Effector memory CD4-positive, alpha-beta T cell (primary cell): ENCODE data around the gene SPACA4.

Experiments used
- DNase-seq, 3 donors: peaks; one replicate each; pipeline ENCODE4 v3.0.0-alpha.2; 2020
- H3K27ac ChIP-seq: 2 replicates; pipeline ENCODE4 v1.7.0; 2013; ENCODE audit warnings: mild to moderate bottlenecking, low read length, moderate library complexity; ENCODE audit not compliant: insufficient read depth, poor library complexity, severe bottlenecking
- H3K27me3 ChIP-seq: replicated peaks from 2 replicates; pipeline ENCODE4 v1.7.0; 2013; ENCODE audit warnings: mild to moderate bottlenecking, low read length; ENCODE audit not compliant: insufficient read depth, control insufficient read depth, poor library complexity, severe bottlenecking
- H3K36me3 ChIP-seq: 2 replicates; pipeline ENCODE4 v1.7.0; 2013; ENCODE audit warnings: mild to moderate bottlenecking, low read length, moderate library complexity; ENCODE audit not compliant: control insufficient read depth, insufficient read depth
- H3K4me1 ChIP-seq: 2 replicates; pipeline ENCODE4 v1.7.0; 2013; ENCODE audit warnings: low read length, mild to moderate bottlenecking; ENCODE audit not compliant: control insufficient read depth, insufficient read depth, poor library complexity, severe bottlenecking
- H3K4me3 ChIP-seq: 2 replicates; pipeline ENCODE4 v1.7.0; 2013; ENCODE audit warnings: low read length, low read depth, mild to moderate bottlenecking; ENCODE audit not compliant: insufficient read depth, poor library complexity, severe bottlenecking
- H3K9me3 ChIP-seq: 2 replicates; pipeline ENCODE4 v1.7.0; 2013; ENCODE audit warnings: mild to moderate bottlenecking, low read length, moderate library complexity; ENCODE audit not compliant: control insufficient read depth

Gene SPACA4

DNA sequence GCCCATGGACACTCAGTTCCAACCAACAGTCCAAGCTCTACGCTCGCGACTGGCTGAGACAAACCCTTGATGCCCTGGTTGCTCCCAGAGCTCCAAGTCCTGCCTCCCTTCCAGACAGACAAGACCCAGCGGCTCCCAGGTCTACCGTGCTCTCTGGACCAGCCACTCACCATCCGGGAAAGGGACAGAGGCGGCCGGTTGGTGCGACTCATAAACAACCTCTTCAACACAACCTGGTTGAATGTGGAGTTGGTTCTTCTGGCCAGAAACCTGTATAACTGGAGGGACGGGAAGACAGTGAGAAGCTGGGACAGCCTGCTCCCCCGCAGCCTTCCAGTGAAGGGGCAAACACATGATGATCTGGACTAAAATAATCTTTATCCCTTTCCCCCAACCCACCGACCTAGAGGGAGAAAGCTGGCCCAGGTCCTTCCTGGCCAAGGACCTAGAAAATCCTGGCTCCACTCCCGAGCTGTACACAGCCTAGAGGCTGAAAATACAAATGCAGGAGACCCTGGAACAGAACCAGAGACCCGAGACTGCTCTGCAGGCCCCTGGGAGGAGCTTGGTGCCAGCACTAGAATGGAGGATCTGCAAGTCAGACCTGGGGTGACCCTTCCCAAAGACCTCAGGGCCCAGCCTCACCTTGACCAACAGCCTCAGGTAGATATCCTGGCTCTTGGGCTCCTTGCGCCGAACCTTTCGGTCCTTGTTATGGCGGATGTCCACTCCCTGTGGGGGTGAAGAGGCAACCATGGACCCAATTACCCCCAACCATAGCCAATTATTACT is 10.8 kb downstream of the SPACA4 start:
- DNase-seq: no peak
- H3K27me3 ChIP-seq: no peaks in the 10 kb centered on the region
- no peaks in the 10 kb centered on the region for H3K9me3 ChIP-seq
- peaks cover 32% of the 10 kb centered on the region for H3K4me1 ChIP-seq
- H3K27ac ChIP-seq: peak overlapping the region; percentile 88
- H3K4me3 ChIP-seq: peak overlapping the region; percentile 93
- H3K36me3 ChIP-seq: peaks cover 32% of the 10 kb centered on the region

DNA sequence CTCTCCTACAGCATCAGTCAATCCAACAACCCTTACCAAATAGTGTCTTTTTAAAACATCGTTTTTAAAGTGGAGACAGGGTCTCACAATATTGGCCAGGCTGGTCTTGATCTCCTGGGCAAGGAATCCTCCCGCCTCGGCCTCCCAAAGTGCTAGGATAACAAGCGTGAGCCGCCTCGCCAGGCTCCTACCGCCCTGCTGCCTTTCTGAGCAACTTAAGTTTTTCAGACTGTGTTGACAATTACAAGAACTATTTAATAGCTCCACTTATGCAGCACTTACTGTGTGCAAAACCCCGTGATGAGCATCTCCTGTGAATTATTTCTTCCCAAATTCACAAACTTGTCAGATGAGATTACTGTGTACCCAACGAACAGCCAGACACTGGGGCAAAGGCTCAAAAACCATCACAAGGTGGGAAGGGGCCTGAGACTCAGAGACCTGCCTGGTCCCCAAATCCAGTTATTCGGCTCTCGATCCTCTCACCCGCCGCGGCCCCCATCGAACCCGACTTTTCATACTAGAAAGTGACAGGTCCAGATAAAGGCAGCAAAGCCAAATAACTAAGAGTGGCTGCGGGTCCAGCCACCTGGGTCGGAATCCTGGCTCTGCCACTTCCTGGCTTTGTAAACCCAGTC is 11.9 kb downstream of the SPACA4 start:
- H3K4me3 ChIP-seq: peak overlapping the region; percentile 93
- peaks cover 36% of the 10 kb centered on the region for H3K4me1 ChIP-seq
- peak overlapping the region; percentile 88 for H3K27ac ChIP-seq
- H3K36me3 ChIP-seq: peaks cover 32% of the 10 kb centered on the region
- no peaks in the 10 kb centered on the region for H3K9me3 ChIP-seq
- DNase-seq: no peak
- H3K27me3 ChIP-seq: no peaks in the 10 kb centered on the region

DNA sequence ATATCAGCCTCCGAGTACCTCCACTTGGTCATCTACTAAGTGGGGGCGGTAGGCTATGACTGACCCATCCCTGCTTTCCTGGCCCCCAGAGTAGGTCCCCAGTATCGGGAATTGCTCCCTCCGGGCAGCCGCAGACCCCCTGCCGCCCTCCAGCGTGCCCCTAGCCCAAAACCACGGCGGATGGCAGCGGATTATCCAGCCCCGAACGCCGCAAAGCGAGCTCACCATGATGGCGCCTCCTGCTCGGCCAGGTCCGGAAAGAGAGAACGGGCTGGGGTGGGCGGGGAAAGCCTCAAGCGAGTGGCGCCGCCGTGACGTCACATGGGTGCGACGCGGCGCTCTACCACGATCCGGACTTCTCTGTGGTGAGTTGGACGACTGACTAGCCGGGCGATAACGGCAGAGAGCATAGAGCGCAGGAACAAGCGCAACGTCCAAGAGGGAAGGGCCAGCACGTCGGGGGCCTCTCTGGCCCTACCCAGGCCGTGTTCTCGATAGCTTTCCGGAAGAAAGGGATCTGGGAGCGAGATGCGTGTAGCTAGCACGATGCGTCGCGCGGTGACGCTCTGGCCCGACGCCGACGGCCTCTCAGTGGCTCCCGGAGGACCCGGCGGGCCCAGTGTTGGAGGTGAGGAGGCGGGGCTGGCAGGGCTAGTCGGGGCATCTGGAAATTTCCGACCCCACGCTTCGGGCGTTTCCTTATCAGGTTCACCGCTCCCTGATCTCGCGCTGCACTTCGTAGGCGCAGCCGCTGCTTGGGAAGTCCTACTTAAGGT is 12.6 kb downstream of the SPACA4 start, which contains the start of the genes RPL18 and SPHK2:
RPL18 (minus strand) TSS at position 263 of the 776 bp plus-strand sequence; CDS start at position 228, 35 bp downstream.
SPHK2 (plus strand) TSS at position 591 of the 776 bp plus-strand sequence. CDS start 1,009 bp downstream, outside the sequence.
- H3K4me1 ChIP-seq: peaks cover 42% of the 10 kb centered on the region
- DNase-seq: peak; percentile 90 to 92 (median 91)
- peaks cover 32% of the 10 kb centered on the region for H3K36me3 ChIP-seq
- H3K27me3 ChIP-seq: no peaks in the 10 kb centered on the region
- peak within 1 kb of the TSS; percentile 88 for H3K27ac ChIP-seq
- no peaks in the 10 kb centered on the region for H3K9me3 ChIP-seq
- H3K4me3 ChIP-seq: peak within 1 kb of the TSS; percentile 93

DNA sequence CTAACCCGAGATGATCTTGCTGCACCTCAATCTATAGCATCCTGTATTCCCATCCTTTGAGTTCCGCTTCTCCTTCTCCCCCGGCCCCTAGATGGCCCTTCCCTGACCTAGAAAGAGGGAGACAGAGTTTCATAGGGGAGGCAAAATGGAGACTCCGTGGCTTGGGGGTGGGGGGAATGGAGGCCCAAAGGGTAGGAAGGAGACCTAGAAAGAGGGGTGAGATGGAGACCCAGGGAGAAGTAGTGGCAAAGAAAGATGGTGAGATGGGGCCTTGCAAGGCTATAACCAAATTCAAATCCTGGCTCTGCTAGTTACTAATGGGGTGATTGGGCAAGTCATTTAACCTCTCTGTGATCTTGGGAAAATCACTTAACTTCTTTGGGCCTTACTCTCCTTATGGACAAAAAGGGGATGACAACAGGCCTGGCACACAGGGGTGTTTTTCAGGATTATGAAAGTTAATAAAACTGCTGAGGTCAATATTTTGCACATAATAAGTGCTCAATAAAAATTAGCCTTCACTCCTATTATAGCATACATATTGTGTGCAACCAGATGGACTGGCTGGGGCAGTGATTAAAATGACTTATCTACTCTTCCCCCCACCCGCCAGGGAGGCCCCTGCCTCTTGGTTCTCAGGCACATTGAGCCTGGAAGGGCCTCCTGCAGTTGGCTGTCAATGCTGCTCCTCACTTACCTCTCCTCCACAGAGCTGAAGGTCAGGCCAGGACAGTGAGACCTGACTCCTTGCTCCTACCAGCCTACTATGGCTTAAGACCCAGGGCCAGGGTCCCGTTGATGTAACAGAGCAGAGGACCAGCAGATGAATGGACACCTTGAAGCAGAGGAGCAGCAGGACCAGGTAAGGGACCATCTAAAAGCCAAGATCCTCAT is 13.4 kb downstream of the SPACA4 start:
- Histone ChIP-seq H3K36me3 (peaks cover 28% of the 10 kb centered on the region), H3K27me3 (no peaks in the 10 kb centered on the region), H3K4me3 (peak overlapping the region; percentile 93), H3K9me3 (no peaks in the 10 kb centered on the region), H3K27ac (peak overlapping the region; percentile 88), H3K4me1 (peaks cover 46% of the 10 kb centered on the region)
- no peak for DNase-seq

DNA sequence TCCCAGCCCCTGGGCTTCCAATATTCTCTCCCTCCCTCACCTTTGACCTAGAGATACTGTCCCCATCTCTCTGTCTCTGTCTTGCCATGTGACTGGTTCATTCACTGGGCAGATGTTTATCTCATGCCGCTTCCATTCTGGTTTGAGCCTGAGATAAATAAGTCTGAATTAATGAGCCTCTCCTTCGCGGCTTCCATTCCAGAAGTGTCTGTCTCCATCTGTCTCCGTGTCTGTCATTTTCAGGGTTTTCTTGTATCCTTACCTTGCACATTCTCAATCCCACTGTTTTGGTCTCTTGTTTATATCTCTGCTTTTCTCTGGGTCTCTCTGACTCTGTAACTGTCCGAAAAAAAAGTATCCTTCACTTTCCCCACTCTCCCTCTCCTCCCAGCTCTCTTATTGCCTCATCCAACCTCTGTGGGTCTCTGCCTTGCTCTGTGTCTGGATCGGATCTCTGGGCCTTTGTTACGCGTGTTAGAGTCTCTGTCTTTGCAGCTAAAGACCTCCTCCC is 17.1 kb downstream of the SPACA4 start:
- Histone ChIP-seq H3K27me3 (no peaks in the 10 kb centered on the region), H3K4me3 (peak overlapping the region; percentile 39), H3K4me1 (peaks cover 24% of the 10 kb centered on the region), H3K36me3 (no peaks in the 10 kb centered on the region), H3K27ac (peak overlapping the region; percentile 58), H3K9me3 (no peaks in the 10 kb centered on the region)
- DNase-seq: no peak

DNA sequence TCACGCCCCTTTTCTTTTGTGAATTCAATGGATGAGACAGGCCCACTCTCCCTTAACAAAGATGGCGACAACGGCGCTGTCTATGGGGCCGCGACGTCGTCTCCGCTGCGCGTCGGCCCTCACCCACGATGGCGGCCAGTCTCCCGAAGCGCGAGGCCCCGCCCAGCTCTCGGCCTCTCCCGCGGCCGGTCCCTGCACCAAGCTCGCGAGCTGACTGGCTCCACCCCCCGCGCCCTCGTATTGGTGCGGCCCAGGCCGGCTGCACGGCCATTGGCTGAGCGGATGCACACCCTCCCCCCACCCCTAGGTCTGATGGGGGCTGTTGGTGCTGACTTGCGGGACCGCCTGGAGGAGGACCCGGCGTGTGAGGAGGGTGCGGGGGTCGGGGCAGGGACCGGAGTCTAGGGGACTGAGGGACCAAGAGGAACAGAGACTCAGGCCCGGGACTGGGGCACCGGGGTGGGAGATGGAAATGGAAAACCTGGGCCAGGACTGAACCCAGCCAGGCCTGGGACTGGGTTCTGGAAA is 17.6 kb downstream of the SPACA4 start:
- H3K4me1 ChIP-seq: peaks cover 22% of the 10 kb centered on the region
- H3K36me3 ChIP-seq: no peaks in the 10 kb centered on the region

DNA sequence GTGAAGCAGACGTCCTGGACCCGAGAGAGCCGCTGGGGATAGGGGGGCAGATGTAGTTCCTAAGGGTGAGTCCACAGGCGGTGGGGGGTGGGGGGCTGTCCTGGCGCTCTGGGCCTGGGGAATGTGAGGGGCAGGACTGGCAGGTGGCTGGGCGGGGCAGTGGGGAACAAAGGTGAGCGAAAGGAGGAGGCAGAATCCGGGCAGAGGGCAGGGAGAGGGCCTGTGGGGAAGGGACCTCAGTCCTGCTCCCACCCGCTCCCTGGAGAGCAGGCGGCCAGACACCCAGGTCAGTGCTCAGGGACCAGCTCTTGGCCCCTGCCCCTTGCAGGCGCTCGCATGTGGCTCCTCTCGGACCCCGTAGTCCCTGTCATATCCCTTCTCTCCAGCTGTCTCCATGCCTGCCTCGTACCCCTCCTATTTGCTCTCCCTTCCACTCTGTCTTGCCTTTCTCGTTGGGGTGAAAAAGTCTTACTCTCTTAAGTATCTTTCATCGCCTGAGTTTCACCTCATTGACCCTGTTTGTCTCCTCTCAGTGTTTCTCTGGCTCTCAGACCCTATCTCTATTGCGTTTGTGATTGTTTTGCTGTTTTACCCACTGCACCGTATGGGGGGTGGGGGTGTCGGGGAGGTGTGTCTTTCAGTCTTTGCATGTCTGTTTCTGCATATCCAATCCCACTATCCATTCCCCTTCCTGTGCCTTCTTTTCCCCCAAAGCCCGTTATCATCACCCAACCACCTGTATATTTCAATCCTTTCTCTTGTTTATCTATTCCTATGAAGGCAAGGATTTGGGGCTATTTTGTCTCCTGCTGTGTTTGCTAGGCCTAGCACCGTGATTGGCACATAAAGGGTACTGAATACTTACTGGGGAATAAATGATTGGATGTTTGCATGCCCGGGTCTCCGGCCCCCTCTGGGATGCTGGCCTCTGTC is 18.5 kb downstream of the SPACA4 start:
- Histone ChIP-seq H3K27me3 (no peaks in the 10 kb centered on the region), H3K4me3 (no peak overlapping the region), H3K36me3 (peaks cover 7% of the 10 kb centered on the region), H3K9me3 (no peaks in the 10 kb centered on the region), H3K27ac (peak overlapping the region; percentile 58), H3K4me1 (peaks cover 17% of the 10 kb centered on the region)
- DNase-seq: no peak

More for the DNA sequence above, 17.6 kb downstream of the SPACA4 start:
- peak; percentile 84 to 91 (median 88) for DNase-seq
- H3K9me3 ChIP-seq: no peaks in the 10 kb centered on the region
- no peaks in the 10 kb centered on the region for H3K27me3 ChIP-seq
- peak overlapping the region; percentile 58 for H3K27ac ChIP-seq
- H3K4me3 ChIP-seq: peak overlapping the region; percentile 39

DNA sequence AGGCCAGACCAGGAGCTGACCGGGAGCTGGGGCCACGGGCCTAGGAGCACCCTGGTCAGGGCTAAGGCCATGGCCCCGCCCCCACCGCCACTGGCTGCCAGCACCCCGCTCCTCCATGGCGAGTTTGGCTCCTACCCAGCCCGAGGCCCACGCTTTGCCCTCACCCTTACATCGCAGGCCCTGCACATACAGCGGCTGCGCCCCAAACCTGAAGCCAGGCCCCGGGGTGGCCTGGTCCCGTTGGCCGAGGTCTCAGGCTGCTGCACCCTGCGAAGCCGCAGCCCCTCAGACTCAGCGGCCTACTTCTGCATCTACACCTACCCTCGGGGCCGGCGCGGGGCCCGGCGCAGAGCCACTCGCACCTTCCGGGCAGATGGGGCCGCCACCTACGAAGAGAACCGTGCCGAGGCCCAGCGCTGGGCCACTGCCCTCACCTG is 19.4 kb downstream of the SPACA4 start:
- DNase-seq: no peak
- no peaks in the 10 kb centered on the region for H3K27me3 ChIP-seq
- H3K9me3 ChIP-seq: no peaks in the 10 kb centered on the region
- H3K27ac ChIP-seq: no peak overlapping the region
- H3K4me1 ChIP-seq: peaks cover 24% of the 10 kb centered on the region
- no peak overlapping the region for H3K4me3 ChIP-seq
- H3K36me3 ChIP-seq: peaks cover 15% of the 10 kb centered on the region
